ENCODE measurements around the gene PARD3B. TPM values are rescaled to one million over a fixed set of nuclear protein-coding genes. Genes with fewer than 3 reads are reported as not detected.

PARD3B gene
- total and polyA plus RNA-seq, 2 of the 8 experiments (the other 6 are each of a cell fraction or from before 2014, with no cell fraction given), result 1.2 to 5.7 TPM

GRCh38 chr2:204974487-204974886 is 429.2 kb downstream of the PARD3B start:
- H2BK120ac ChIP-seq (replicated peaks; ENCODE audit: low read depth, low read length), result no peak overlapping the region
- H2BK12ac ChIP-seq (ENCODE audit: low read depth, low read length), result no peak overlapping the region
- H3K79me1 ChIP-seq (ENCODE audit: low read depth, low read length), result no peaks in the 10 kb centered on the region
- no peak overlapping the region for H3K4ac ChIP-seq (replicated peaks; ENCODE audit: insufficient read length, low read depth, low read length)
- no peak overlapping the region for H4K5ac ChIP-seq (ENCODE audit: insufficient read length, low read depth, low read length)
- H2AK5ac ChIP-seq (ENCODE audit: low read depth, low read length), result no peak overlapping the region
- no peaks in the 10 kb centered on the region for H3K23me2 ChIP-seq (ENCODE audit: low read depth, low read length)
- H3K9me3 ChIP-seq (ENCODE audit: insufficient read depth in 2 of 2, low read depth in 1 of 2, low read length in 1 of 2), result no peaks in the 10 kb centered on the region
- no peaks in the 10 kb centered on the region for H3K79me2 ChIP-seq (ENCODE audit: control insufficient read depth in 1 of 2, insufficient read depth in 2 of 2, low read length in 2 of 2)
- H4K91ac ChIP-seq (replicated peaks; ENCODE audit: insufficient read length, low read length), result no peak overlapping the region
- no peak overlapping the region for H3K27ac ChIP-seq (ENCODE audit: low read depth, low read length)
- no peak overlapping the region for H3K4me3 ChIP-seq (ENCODE audit: extremely low read depth in 1 of 4, insufficient read depth in 2 of 4, low read depth in 3 of 4, low read length in 4 of 4)
- 91% methylated on average over 2 of the region's 2 CpGs; no CpG with 5 or more reads in 1 of the 2 experiments for WGBS, 2 experiments (ENCODE audit: extremely low coverage in 1 of 2, insufficient coverage in 1 of 2, insufficient read length in 1 of 2, insufficient replicate concordance in 2 of 2, low coverage in 1 of 2, low lambda C conversion rate in 2 of 2, missing lambda C conversion rate in 1 of 2)
- no peak overlapping the region for H3K56ac ChIP-seq (replicated peaks; ENCODE audit: insufficient read length, low read depth, low read length)
- no peak overlapping the region for H3K18ac ChIP-seq (ENCODE audit: extremely low read depth, low read length)
- no peak overlapping the region for H3K23ac ChIP-seq (ENCODE audit: insufficient read length)
- no peaks in the 10 kb centered on the region for H3K27me3 ChIP-seq (replicated peaks in 1 of 4; ENCODE audit: control insufficient read depth in 3 of 4, extremely low read depth in 1 of 4, insufficient read depth in 3 of 4, low read length in 3 of 4)
- H3K14ac ChIP-seq (ENCODE audit: insufficient read length), result no peak overlapping the region
- no peak overlapping the region for H4K8ac ChIP-seq (ENCODE audit: extremely low read depth, insufficient read depth, low read length)
- CTCF ChIA-PET (ENCODE audit: partially characterized antibody), result no interaction called here
- no peak overlapping the region for H3K9ac ChIP-seq (replicated peaks in 1 of 4; ENCODE audit: extremely low read depth in 1 of 4, low read depth in 3 of 4, low read length in 3 of 4)
- no peak overlapping the region for H2BK20ac ChIP-seq (ENCODE audit: low read length)
- POLR2A ChIA-PET (ENCODE audit: partially characterized antibody), result no interaction called here
- no peak overlapping the region for H2BK15ac ChIP-seq (ENCODE audit: low read length)
- H2AFZ ChIP-seq (ENCODE audit: low read length), result no peak overlapping the region
- no peak overlapping the region for H3K4me2 ChIP-seq (ENCODE audit: insufficient read depth in 1 of 2, low read depth in 2 of 2, low read length in 2 of 2)
- no peaks in the 10 kb centered on the region for H3K4me1 ChIP-seq (replicated peaks in 1 of 4; ENCODE audit: control insufficient read depth in 3 of 4, insufficient read depth in 4 of 4, low read length in 3 of 4)
- no peaks in the 10 kb centered on the region for H4K20me1 ChIP-seq (replicated peaks in 1 of 2; ENCODE audit: control insufficient read depth in 1 of 2, insufficient read depth in 2 of 2, low read length in 2 of 2)
- FAIRE-seq (no peak), DNase-seq (ENCODE audit: low read depth in 1 of 2, low spot score in 2 of 2) (no peak)
- H3K36me3 ChIP-seq (ENCODE audit: control insufficient read depth in 2 of 4, insufficient read depth in 4 of 4, low read length in 3 of 4), result no peaks in the 10 kb centered on the region
- H2BK5ac ChIP-seq (ENCODE audit: low read depth, low read length), result no peak overlapping the region
- TF ChIP-seq E2F6 (IDR thresholded peaks at IDR 0.05) (no peak), BRCA1 (IDR thresholded peaks at IDR 0.05; ENCODE audit: low read depth, low read length) (no peak), TAF1 (IDR thresholded peaks at IDR 0.05; ENCODE audit: low read depth, low read length) (no peak), JUN (IDR thresholded peaks at IDR 0.05; ENCODE audit: low read depth, low read length) (no peak), CHD1 (IDR thresholded peaks at IDR 0.05; ENCODE audit: low read depth, low read length) (no peak), CTBP2 (IDR thresholded peaks at IDR 0.05; ENCODE audit: borderline replicate concordance, insufficient read depth, insufficient read length, low read length) (no peak), RNF2 (IDR thresholded peaks at IDR 0.05; ENCODE audit: borderline replicate concordance, low read depth, low read length, missing control alignments, poor library complexity, severe bottlenecking) (no peak), JUND (IDR thresholded peaks at IDR 0.05; ENCODE audit: low read length) (no peak), NRF1 (IDR thresholded peaks at IDR 0.05; ENCODE audit: low read depth, low read length) (no peak), SP1 (IDR thresholded peaks at IDR 0.05; ENCODE audit: low read depth, low read length) (no peak)

Data from H1 (cell line).